ENCODE measurements around the gene CHCHD3.

GRCh38 chr7:132879579-132879978, 202.3 kb downstream of the CHCHD3 start:
- TF ChIP-seq, protein P1, sequence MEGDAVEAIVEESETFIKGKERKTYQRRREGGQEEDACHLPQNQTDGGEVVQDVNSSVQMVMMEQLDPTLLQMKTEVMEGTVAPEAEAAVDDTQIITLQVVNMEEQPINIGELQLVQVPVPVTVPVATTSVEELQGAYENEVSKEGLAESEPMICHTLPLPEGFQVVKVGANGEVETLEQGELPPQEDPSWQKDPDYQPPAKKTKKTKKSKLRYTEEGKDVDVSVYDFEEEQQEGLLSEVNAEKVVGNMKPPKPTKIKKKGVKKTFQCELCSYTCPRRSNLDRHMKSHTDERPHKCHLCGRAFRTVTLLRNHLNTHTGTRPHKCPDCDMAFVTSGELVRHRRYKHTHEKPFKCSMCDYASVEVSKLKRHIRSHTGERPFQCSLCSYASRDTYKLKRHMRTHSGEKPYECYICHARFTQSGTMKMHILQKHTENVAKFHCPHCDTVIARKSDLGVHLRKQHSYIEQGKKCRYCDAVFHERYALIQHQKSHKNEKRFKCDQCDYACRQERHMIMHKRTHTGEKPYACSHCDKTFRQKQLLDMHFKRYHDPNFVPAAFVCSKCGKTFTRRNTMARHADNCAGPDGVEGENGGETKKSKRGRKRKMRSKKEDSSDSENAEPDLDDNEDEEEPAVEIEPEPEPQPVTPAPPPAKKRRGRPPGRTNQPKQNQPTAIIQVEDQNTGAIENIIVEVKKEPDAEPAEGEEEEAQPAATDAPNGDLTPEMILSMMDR (optimal IDR thresholded peaks at IDR 0.05 in 1 of 3, IDR thresholded peaks at IDR 0.05 in 1 of 3, conservative IDR thresholded peaks at IDR 0.05 in 1 of 3; ENCODE audit: extremely low read depth in 1 of 3, insufficient read depth in 2 of 3, low read length in 3 of 3): no peak
- no peak for TF ChIP-seq EZH2 (IDR thresholded peaks at IDR 0.05; ENCODE audit: low read length)
